Hematopoietic multipotent progenitor cell treated with erythropoietin and hydrocortisone succinate and interleukin-3 and kit ligand, for 15 days (in vitro differentiated cells): ENCODE measurements around the gene OS9.

Source experiments
- DNase-seq: peaks from one replicate; pipeline ENCODE4 v3.0.0-alpha.2; 2015; ENCODE audit warnings: low spot score

The OS9 gene

GRCh38 chr12:57754411-57755193 lies 60.7 kb downstream of the OS9 start, which contains the start of gene MARCHF9:
Gene MARCHF9 (plus strand): TSS chr12:57755103. CDS start chr12:57755529, 426 bp downstream.
- DNase-seq = peak; percentile 52

GRCh38 chr12:57755194-57755453 lies 61.2 kb downstream of the OS9 start:
- DNase-seq = no peak

GRCh38 chr12:57755454-57756372 lies 61.8 kb downstream of the OS9 start:
- DNase-seq = no peak

- DNase-seq = peak; percentile 72
These were observed 62.7 kb downstream of the OS9 start for GRCh38 chr12:57756406-57757341.

- no peak for DNase-seq
These were observed 63.8 kb downstream of the OS9 start for GRCh38 chr12:57757771-57758170.

GRCh38 chr12:57758552-57759359 lies 64.8 kb downstream of the OS9 start:
- no peak for DNase-seq

GRCh38 chr12:57759360-57759980 lies 65.5 kb downstream of the OS9 start:
- peak; percentile 35 for DNase-seq

- DNase-seq = no peak
These were observed 66.5 kb downstream of the OS9 start for GRCh38 chr12:57760347-57760982.

- no peak for DNase-seq
These were observed 67.6 kb downstream of the OS9 start for GRCh38 chr12:57761391-57761998.

- no peak for DNase-seq
These were observed 68.5 kb downstream of the OS9 start for GRCh38 chr12:57762463-57762862.

GRCh38 chr12:57763881-57764661 lies 70.1 kb downstream of the OS9 start:
- no peak for DNase-seq

- DNase-seq = no peak
These were observed 70.7 kb downstream of the OS9 start for GRCh38 chr12:57764662-57765002.

GRCh38 chr12:57765003-57765697 lies 71.2 kb downstream of the OS9 start:
- no peak for DNase-seq

- DNase-seq = no peak
These were observed 71.9 kb downstream of the OS9 start for GRCh38 chr12:57765698-57766463.

- no peak for DNase-seq
These were observed 72.8 kb downstream of the OS9 start, which contains the start of gene CYP27B1 for GRCh38 chr12:57766464-57767304. Gene CYP27B1 (minus strand): TSS chr12:57767078. CDS start chr12:57767041, 37 bp downstream.

GRCh38 chr12:57767305-57767698 lies 73.4 kb downstream of the OS9 start:
- DNase-seq = no peak

- no peak for DNase-seq
These were observed 73.9 kb downstream of the OS9 start for GRCh38 chr12:57767876-57768275.
